GM12865 (cell line): Measurements from ENCODE around the gene GPC4.
"Not testable (repeated sequence)": the region's sequence is repeated elsewhere in the genome, so short reads cannot be mapped to it uniquely, and the experiment has no call there.

Source experiments
- DNase-seq: peaks from one replicate; pipeline ENCODE4 v3.0.0; 2010; ENCODE audit warnings: low read depth
- H3K4me3 ChIP-seq: 2 replicates; pipeline ENCODE4 v1.5.1; 2011; ENCODE audit warnings: mild to moderate bottlenecking, low read depth, low read length, control low read depth
- CTCF ChIP-seq: IDR thresholded peaks from 2 replicates; pipeline ENCODE4 v1.5.1; 2011; ENCODE audit warnings: low read length, control low read depth, low read depth, inconsistent platforms; ENCODE audit not compliant: insufficient read depth; ENCODE audit errors: missing control alignments

GPC4 gene

GRCh38 chrX:133333154-133333750 is 82.0 kb downstream of the GPC4 start:
- DNase-seq: no peak
- no peak for TF ChIP-seq CTCF
- no peak overlapping the region for H3K4me3 ChIP-seq

- H3K4me3 ChIP-seq: no peak overlapping the region
- DNase-seq: no peak
- no peak for TF ChIP-seq CTCF
Observed at GRCh38 chrX:133332737-133333136, 82.6 kb downstream of the GPC4 start.

- TF ChIP-seq CTCF: no peak
- no peak overlapping the region for H3K4me3 ChIP-seq
- no peak for DNase-seq
Observed at GRCh38 chrX:133330956-133331355, 84.3 kb downstream of the GPC4 start.

- DNase-seq: no peak
- TF ChIP-seq CTCF: no peak
- no peak overlapping the region for H3K4me3 ChIP-seq
Observed at GRCh38 chrX:133325422-133325821, 89.9 kb downstream of the GPC4 start.

- TF ChIP-seq CTCF: no peak
- no peak overlapping the region for H3K4me3 ChIP-seq
- DNase-seq: no peak
Observed at GRCh38 chrX:133323431-133323830, 91.9 kb downstream of the GPC4 start.

GRCh38 chrX:133322269-133322668 is 93.0 kb downstream of the GPC4 start:
- H3K4me3 ChIP-seq, DNase-seq: not testable (repeated sequence)

GRCh38 chrX:133321451-133321850 is 93.8 kb downstream of the GPC4 start:
- H3K4me3 ChIP-seq: no peak overlapping the region
- no peak for DNase-seq
- TF ChIP-seq CTCF: no peak

- TF ChIP-seq CTCF: no peak
- DNase-seq: no peak
- H3K4me3 ChIP-seq: no peak overlapping the region
Observed at GRCh38 chrX:133314281-133314680, 101.0 kb downstream of the GPC4 start.
